ENCODE results near the gene SYNGR4. TPM values are rescaled to one million over a fixed set of nuclear protein-coding genes. Genes with fewer than 3 reads are reported as not detected.

SYNGR4 gene
- total RNA-seq, 1 experiment from 2014 or later: not detected

DNA sequence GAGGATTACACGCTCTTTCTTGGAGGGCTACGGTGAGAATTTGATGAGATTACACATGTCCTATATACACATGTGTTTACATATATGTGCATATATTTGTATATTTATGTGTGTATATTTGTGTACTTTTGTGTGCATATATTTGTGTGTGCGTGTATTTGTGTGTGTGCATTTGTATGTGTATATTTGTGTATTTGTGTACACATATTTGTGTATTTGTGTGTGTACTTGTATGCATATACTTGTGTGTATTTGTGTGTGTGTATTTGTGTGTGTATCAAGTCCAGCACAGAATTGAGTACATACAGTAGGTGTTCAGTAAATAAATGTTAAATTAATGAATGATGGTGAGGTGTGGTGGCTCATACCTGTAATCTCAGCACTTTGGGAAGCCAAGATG, 2.3 kb upstream of the SYNGR4 start:
- Mint-ChIP-seq H3K4me1 (peaks cover 9% of the 10 kb centered on the region), H3K9me3 (no peaks in the 10 kb centered on the region), H3K27ac (no peak overlapping the region), H3K27me3 (ENCODE audit: low read depth) (peaks cover 7% of the 10 kb centered on the region), H3K4me3 (no peak overlapping the region), H3K36me3 (peaks cover 12% of the 10 kb centered on the region)
- ChIA-PET CTCF (interaction anchor here (1.1 to 4.8 kb wide), 6 partner anchors 11 to 84 kb away, joined by 3 to 80 read pairs (median 32); partner anchors contain the start of genes GRWD1 and KDELR1), POLR2A (no interaction called here)
- DNase-seq (ENCODE audit: low spot score) (no peak), ATAC-seq (no peak)
- TF ChIP-seq, protein P1, sequence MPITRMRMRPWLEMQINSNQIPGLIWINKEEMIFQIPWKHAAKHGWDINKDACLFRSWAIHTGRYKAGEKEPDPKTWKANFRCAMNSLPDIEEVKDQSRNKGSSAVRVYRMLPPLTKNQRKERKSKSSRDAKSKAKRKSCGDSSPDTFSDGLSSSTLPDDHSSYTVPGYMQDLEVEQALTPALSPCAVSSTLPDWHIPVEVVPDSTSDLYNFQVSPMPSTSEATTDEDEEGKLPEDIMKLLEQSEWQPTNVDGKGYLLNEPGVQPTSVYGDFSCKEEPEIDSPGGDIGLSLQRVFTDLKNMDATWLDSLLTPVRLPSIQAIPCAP (CRISPR knock-in tag; IDR thresholded peaks at IDR 0.05): no peak
- TF ChIP-seq, protein P2, sequence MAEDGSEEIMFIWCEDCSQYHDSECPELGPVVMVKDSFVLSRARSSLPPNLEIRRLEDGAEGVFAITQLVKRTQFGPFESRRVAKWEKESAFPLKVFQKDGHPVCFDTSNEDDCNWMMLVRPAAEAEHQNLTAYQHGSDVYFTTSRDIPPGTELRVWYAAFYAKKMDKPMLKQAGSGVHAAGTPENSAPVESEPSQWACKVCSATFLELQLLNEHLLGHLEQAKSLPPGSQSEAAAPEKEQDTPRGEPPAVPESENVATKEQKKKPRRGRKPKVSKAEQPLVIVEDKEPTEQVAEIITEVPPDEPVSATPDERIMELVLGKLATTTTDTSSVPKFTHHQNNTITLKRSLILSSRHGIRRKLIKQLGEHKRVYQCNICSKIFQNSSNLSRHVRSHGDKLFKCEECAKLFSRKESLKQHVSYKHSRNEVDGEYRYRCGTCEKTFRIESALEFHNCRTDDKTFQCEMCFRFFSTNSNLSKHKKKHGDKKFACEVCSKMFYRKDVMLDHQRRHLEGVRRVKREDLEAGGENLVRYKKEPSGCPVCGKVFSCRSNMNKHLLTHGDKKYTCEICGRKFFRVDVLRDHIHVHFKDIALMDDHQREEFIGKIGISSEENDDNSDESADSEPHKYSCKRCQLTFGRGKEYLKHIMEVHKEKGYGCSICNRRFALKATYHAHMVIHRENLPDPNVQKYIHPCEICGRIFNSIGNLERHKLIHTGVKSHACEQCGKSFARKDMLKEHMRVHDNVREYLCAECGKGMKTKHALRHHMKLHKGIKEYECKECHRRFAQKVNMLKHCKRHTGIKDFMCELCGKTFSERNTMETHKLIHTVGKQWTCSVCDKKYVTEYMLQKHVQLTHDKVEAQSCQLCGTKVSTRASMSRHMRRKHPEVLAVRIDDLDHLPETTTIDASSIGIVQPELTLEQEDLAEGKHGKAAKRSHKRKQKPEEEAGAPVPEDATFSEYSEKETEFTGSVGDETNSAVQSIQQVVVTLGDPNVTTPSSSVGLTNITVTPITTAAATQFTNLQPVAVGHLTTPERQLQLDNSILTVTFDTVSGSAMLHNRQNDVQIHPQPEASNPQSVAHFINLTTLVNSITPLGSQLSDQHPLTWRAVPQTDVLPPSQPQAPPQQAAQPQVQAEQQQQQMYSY (CRISPR knock-in tag; IDR thresholded peaks at IDR 0.05): no peak
- TF ChIP-seq, protein P3, sequence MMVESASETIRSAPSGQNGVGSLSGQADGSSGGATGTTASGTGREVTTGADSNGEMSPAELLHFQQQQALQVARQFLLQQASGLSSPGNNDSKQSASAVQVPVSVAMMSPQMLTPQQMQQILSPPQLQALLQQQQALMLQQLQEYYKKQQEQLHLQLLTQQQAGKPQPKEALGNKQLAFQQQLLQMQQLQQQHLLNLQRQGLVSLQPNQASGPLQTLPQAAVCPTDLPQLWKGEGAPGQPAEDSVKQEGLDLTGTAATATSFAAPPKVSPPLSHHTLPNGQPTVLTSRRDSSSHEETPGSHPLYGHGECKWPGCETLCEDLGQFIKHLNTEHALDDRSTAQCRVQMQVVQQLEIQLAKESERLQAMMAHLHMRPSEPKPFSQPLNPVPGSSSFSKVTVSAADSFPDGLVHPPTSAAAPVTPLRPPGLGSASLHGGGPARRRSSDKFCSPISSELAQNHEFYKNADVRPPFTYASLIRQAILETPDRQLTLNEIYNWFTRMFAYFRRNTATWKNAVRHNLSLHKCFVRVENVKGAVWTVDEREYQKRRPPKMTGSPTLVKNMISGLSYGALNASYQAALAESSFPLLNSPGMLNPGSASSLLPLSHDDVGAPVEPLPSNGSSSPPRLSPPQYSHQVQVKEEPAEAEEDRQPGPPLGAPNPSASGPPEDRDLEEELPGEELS (CRISPR knock-in tag; IDR thresholded peaks at IDR 0.05): no peak
- TF ChIP-seq GRHL2 (CRISPR knock-in tag; IDR thresholded peaks at IDR 0.05; ENCODE audit: insufficient replicate concordance, severe bottlenecking): no peak
- no peak for TF ChIP-seq NR2C2 (CRISPR knock-in tag; IDR thresholded peaks at IDR 0.05)
- TF ChIP-seq, protein P4, sequence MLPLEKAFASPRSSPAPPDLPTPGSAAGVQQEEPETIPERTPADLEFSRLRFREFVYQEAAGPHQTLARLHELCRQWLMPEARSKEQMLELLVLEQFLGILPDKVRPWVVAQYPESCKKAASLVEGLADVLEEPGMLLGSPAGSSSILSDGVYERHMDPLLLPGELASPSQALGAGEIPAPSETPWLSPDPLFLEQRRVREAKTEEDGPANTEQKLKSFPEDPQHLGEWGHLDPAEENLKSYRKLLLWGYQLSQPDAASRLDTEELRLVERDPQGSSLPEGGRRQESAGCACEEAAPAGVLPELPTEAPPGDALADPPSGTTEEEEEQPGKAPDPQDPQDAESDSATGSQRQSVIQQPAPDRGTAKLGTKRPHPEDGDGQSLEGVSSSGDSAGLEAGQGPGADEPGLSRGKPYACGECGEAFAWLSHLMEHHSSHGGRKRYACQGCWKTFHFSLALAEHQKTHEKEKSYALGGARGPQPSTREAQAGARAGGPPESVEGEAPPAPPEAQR (CRISPR knock-in tag; IDR thresholded peaks at IDR 0.05): no peak
- TF ChIP-seq TCF7 (CRISPR knock-in tag; IDR thresholded peaks at IDR 0.05; ENCODE audit: low read depth): no peak
- TF ChIP-seq, protein P5, sequence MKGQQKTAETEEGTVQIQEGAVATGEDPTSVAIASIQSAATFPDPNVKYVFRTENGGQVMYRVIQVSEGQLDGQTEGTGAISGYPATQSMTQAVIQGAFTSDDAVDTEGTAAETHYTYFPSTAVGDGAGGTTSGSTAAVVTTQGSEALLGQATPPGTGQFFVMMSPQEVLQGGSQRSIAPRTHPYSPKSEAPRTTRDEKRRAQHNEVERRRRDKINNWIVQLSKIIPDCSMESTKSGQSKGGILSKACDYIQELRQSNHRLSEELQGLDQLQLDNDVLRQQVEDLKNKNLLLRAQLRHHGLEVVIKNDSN (CRISPR knock-in tag; IDR thresholded peaks at IDR 0.05): no peak
- no peak for TF ChIP-seq GABPB1 (CRISPR knock-in tag; IDR thresholded peaks at IDR 0.05)

DNA sequence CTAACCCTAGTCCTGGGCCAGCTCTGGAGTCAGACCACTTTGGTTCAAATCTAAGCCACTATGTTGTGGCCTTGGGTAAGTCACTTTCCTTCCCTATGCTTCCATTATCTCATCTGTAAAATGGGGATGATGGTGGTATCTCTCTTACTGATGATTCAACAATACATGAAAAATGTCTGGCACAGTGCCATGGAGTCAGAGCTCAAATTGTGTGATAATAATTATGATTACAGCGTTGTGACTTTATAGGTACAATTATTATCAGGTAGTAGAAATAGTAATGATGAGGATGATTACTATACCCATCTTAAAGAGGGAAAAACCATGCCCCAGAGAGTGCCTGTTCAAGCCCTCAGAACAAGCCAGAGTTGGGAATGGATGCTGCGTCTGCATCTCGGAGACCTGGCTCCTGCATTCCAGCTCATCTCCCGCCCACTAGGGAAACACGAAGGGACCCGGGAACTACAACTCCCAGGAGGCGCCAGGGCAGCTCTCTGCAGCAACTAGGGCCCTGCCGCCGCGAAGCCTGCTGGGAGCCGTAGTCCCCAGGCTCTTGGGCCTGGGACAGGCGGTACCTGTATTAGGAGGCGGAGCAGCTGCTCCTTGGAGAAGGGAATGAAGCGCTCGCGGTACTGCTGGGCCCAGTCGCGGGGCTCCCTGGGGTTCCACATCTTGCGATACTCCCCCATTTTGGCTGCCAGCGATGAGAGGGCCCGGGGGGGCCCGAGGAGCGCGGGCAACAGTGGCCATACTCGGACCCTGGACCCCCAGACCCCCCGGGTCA, 1.3 kb upstream of the SYNGR4 start:
- Mint-ChIP-seq H3K9me3 (no peaks in the 10 kb centered on the region), H3K27me3 (ENCODE audit: low read depth) (peaks cover 10% of the 10 kb centered on the region), H3K4me1 (peaks cover 9% of the 10 kb centered on the region), H3K36me3 (peaks cover 10% of the 10 kb centered on the region), H3K27ac (peak overlapping the region; percentile 97), H3K4me3 (peak overlapping the region; percentile 81)
- ChIA-PET CTCF (interaction anchor here (0.8 to 4.8 kb wide), 21 partner anchors 9 to 226 kb away, joined by 3 to 80 read pairs (median 10); partner anchors contain the start of genes GRIN2D, GRWD1 and KDELR1), POLR2A (interaction anchor here (0.8 to 2.0 kb wide), 10 partner anchors 9 to 159 kb away, joined by 3 to 13 read pairs (median 4); partner anchors contain the start of gene KDELR1)
- DNase-seq (ENCODE audit: low spot score): peak; percentile 98
- no peak for TF ChIP-seq OVOL2 (CRISPR knock-in tag; IDR thresholded peaks at IDR 0.05; ENCODE audit: borderline replicate concordance)
- 0 out of 2 replicates have a peak, but pooled peaks have one; percentile 38 for TF ChIP-seq ZBTB21 (CRISPR knock-in tag; IDR thresholded peaks at IDR 0.05; ENCODE audit: borderline replicate concordance)
- TF ChIP-seq TEAD1 (CRISPR knock-in tag; IDR thresholded peaks at IDR 0.05): peak; percentile 66; the same call in 1 of the 2 replicates
- peak; percentile 63; the same call in 1 of the 2 replicates for TF ChIP-seq SP1 (CRISPR knock-in tag; conservative IDR thresholded peaks at IDR 0.05)
- peak; percentile 79; the same call in 1 of the 2 replicates for TF ChIP-seq TEAD4 (CRISPR knock-in tag; IDR thresholded peaks at IDR 0.05)
- ATAC-seq: peak; percentile 80

Data from WTC11 (cell line).